Retinal pigment epithelial cell (primary cell): ENCODE data around the gene SMYD2.

ENCODE experiments used
- DNase-seq: peaks from one replicate; pipeline ENCODE4 v3.0.0-alpha.2; 2010; ENCODE audit warnings: low read depth
- H3K4me3 ChIP-seq: 2 replicates; pipeline ENCODE4 v1.5.1; 2011; ENCODE audit warnings: mild to moderate bottlenecking, low read length, control low read depth, moderate library complexity
- TF ChIP-seq, protein P1 (sequence below): conservative IDR thresholded peaks from 2 replicates; pipeline ENCODE4 v1.5.1; 2011; ENCODE audit warnings: low read depth, low read length, control low read depth, inconsistent platforms

SMYD2 gene

DNA sequence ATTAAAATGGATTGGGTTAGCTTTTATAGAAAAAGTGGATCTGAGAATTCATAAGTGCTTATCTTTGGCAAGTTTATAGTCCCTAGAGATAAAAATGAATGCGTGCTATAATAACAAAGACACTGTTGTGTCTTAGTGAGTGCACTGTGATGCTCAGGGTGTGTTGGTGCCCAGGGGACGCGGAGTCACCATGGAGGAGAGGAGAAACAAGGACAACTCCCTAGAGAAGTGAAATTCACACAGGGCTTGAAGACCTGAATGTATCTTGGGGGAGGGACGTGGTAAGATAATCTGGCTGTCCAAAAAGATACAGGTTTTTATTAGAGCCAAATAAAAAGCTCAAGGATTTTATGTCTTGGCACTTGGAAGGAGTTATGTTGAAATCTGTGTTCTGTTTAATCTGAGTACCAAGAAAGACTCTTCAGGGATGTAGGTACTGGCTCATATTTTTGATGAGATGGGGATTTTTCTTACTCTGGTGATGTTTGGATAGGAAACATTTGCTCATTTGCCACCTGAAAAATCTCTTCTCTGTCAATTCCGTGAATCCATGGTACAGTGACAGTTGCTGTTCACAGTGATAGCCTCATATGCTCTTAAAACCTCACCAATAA is 9.6 kb downstream of the SMYD2 start:
- TF ChIP-seq, protein P1, sequence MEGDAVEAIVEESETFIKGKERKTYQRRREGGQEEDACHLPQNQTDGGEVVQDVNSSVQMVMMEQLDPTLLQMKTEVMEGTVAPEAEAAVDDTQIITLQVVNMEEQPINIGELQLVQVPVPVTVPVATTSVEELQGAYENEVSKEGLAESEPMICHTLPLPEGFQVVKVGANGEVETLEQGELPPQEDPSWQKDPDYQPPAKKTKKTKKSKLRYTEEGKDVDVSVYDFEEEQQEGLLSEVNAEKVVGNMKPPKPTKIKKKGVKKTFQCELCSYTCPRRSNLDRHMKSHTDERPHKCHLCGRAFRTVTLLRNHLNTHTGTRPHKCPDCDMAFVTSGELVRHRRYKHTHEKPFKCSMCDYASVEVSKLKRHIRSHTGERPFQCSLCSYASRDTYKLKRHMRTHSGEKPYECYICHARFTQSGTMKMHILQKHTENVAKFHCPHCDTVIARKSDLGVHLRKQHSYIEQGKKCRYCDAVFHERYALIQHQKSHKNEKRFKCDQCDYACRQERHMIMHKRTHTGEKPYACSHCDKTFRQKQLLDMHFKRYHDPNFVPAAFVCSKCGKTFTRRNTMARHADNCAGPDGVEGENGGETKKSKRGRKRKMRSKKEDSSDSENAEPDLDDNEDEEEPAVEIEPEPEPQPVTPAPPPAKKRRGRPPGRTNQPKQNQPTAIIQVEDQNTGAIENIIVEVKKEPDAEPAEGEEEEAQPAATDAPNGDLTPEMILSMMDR = no peak
- no peak overlapping the region for H3K4me3 ChIP-seq
- DNase-seq = no peak

DNA sequence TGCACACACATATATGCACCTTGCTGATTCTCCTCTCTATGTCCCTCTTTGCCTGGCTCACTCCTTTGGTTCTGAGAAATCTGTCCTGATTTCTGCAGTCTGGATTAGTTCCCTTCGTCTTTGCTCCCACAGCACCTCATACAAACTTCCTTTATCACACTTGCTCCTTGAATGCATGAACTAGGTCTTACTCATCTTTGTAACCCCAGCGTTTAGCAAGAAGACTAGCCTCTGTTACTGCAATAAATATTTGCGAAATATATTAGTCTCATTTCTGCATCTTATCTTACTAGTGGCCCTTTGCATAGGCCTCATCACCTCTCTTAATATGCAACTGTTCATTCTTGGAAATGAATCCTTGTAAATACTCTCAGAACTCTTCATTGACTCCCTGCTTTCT is 11.4 kb downstream of the SMYD2 start:
- no peak for DNase-seq
- TF ChIP-seq, protein P1 = no peak
- no peak overlapping the region for H3K4me3 ChIP-seq

DNA sequence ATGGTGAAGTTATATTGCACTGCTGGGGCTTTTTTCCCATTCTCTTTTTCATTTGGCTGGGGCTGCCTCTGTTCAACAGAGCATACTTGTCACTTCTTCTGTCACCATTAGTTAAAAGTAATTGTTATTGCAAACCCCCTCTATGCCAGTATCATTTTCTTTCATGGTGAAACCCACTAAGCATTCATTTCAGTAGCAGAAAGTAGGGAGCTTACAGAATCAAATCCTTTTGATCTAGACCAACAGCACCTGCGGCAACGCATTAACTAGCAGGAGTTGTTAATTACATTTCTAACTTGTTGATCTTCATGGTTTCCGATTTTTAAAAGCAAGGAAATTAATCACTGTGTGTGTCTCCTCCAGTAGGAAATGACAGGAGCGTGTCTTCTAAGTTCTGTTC is 15.0 kb downstream of the SMYD2 start:
- no peak for DNase-seq
- no peak overlapping the region for H3K4me3 ChIP-seq

DNA sequence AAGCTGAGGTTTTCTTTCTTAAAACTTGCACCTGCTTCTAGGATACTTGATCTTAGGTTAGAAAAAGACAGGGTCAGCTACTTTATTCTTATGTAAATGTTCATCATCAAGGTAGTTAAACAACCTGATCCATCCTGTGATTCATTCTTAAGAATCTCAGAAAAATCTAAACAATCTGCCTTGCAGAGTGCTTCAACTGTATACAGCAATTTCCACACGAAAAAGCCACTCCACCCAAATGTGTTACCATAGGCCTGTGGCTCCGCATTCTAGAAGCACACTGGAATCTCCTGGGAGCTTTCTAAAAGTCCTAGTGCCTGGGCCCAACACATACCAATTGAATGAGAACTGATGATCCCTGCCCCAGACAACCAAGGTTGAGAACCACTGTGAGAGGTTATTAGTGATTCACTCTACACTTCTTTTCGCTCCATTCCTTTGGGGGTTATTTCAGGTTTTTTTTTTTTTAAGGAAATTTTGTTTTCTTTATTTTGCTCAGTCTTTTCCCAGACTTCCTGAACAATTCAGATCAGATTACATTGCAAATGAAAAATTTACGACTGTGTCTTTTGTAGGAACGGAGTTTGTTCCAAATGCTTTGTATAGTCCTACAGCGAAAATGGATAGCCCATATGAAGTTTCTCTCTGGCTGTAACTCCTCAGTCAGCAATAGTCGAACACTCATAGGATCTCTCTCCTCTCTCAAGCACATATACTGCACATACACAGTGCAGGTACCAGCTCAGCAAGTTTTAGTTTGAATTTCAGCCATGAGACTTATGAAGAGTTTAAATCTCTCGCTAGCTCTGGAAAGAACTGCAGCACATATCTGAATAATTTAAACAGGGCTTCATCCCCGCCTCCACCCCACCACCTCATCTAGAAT is 16.1 kb downstream of the SMYD2 start:
- no peak overlapping the region for H3K4me3 ChIP-seq
- TF ChIP-seq, protein P1 = no peak
- no peak for DNase-seq

More for the DNA sequence above, 15.0 kb downstream of the SMYD2 start:
- TF ChIP-seq, protein P1 = no peak

DNA sequence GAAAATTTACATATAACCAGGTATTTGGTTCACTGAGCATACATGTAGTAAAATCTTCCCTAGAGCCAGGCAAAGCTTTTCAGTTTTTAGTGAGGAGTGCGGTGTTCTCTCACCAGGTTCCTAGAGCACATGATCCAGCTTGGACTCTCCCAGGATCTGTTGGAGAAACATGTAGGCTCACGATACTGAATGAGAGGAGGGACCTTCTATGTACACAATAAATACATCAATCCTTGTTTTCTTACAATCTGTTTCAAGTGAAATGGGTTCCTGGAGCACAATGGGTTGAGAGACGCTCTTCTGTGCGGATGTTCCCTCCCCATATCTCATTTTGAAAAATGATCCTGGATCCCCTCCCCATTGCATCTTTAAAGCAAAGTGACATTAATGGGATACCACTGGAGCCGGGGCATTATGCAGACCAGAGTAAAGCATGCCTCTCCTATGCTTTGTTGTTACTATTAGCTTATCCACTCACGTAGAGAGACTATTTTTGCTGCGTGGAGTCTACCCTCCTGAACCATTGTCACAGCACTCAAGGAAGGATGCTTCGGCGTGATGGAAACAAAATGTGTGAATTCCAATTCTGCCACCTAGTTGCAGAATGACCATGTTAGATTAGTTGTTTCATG is 19.3 kb downstream of the SMYD2 start:
- TF ChIP-seq, protein P1 = no peak
- H3K4me3 ChIP-seq = no peak overlapping the region

DNA sequence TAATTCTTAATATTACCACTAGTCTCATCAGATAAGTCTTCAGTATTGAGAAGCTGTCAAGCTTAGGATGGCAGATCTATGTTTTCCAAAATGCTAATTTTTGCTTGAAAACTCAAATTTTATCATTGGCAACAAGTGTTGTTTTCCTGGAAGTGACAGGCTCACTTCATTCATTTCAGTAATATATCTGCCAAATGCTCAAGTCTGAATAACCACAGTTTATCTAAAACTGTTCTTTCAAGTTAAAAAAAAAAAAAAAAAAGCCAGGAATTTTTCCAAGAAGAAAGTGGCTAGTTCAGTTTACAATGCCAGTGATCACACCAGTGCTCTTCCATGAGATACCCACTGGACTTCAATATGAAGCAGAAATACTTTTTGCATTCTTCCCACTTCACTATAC is 20.6 kb downstream of the SMYD2 start:
- no peak for DNase-seq
- TF ChIP-seq, protein P1 = no peak
- no peak overlapping the region for H3K4me3 ChIP-seq

More for the DNA sequence above, 19.3 kb downstream of the SMYD2 start:
- DNase-seq = no peak
